GM12878 (cell line): Measurements from ENCODE around the gene MRPL41. TPM values are rescaled to one million over a fixed set of nuclear protein-coding genes. Genes with fewer than 3 reads are reported as not detected.
A peak's percentile ranks its signal among the peaks of the same experiment; 100 is the strongest.

Experiments used
- ATAC-seq: fragments of 200-7000 bp; cut with Tn5 transposase; 3 replicates; pipeline ENCODE4 v1.9.1; 2020; ENCODE audit warnings: mild to moderate bottlenecking, moderate library complexity
- BruUV-seq: library from RNA; stranded (reverse); fragments of 400-500 nt; replicated peaks from 2 replicates; lab custom pipeline; 2021; lab: Mats Ljungman, UMichigan
- CTCF ChIA-PET: fragments of 300-600 bp; sonication (Branson Sonifier 250); formaldehyde crosslinking; extraction: SDS; loops from one replicate; lab custom pipeline; 2021; ENCODE audit warnings: inconsistent platforms; lab: Yijun Ruan, JAX
- POLR2A ChIA-PET: fragments of 350-600 bp; formaldehyde crosslinking; extraction: SDS; loops from one replicate; lab custom pipeline; 2021; ENCODE audit warnings: inconsistent platforms; lab: Charles Lee
- RAD21 ChIA-PET: fragments of 300-600 bp; sonication (Branson Sonifier 250); formaldehyde crosslinking; loops from one replicate; lab custom pipeline; 2023; ENCODE audit warnings: antibody characterized with exemption; ENCODE audit not compliant: unreplicated experiment; lab: Charles Lee
- SMC1A ChIA-PET: fragments of 300-600 bp; sonication (Branson Sonifier 250); formaldehyde crosslinking; loops from one replicate; lab custom pipeline; 2023; ENCODE audit not compliant: unreplicated experiment, uncharacterized antibody; lab: Charles Lee
- DNase-seq: peaks from one replicate; pipeline ENCODE4 v3.0.0-alpha.2; 2011; ENCODE audit warnings: low read depth, low spot score
- FAIRE-seq: peaks from 3 replicates; lab custom pipeline; 2011; peaks lifted over from hg19 to GRCh38; lab: Jason Lieb, UNC
- H2AFZ ChIP-seq: 2 replicates; pipeline ENCODE4 v1.6.0; 2011; ENCODE audit warnings: low read depth, low read length, control low read depth; ENCODE audit not compliant: control insufficient read depth
- H3K27ac ChIP-seq: 2 replicates; pipeline ENCODE4 v1.5.1; 2011; ENCODE audit warnings: control low read depth; ENCODE audit not compliant: control insufficient read depth, insufficient read depth
- H3K27me3 ChIP-seq, 2 experiments: replicated peaks in 1 of 2; 2 replicates each; pipeline versions ENCODE4 v1.6.0 to v1.6.1; 2011; ENCODE audit warnings: low read length in 1 of 2; ENCODE audit not compliant: control insufficient read depth in 2 of 2, insufficient read depth in 2 of 2
- H3K36me3 ChIP-seq, 2 experiments: 2 replicates each; pipeline ENCODE4 v1.5.1; 2011; ENCODE audit warnings: low read length in 1 of 2; ENCODE audit not compliant: control insufficient read depth in 2 of 2, insufficient read depth in 2 of 2
- H3K4me1 ChIP-seq: 2 replicates; pipeline ENCODE4 v1.6.1; 2011; ENCODE audit warnings: mild to moderate bottlenecking, low read length, moderate library complexity, mixed read lengths; ENCODE audit not compliant: control insufficient read depth, insufficient read depth
- H3K4me2 ChIP-seq: 2 replicates; pipeline ENCODE4 v1.6.0; 2011; ENCODE audit warnings: control low read depth; ENCODE audit not compliant: control insufficient read depth, insufficient read depth
- H3K4me3 ChIP-seq: fragments of 200-600 bp; sonication (generic); 2 replicates; pipeline ENCODE4 v1.5.1; 2016
- H3K79me2 ChIP-seq: 2 replicates; pipeline ENCODE4 v1.6.0; 2011; ENCODE audit warnings: low read length; ENCODE audit not compliant: control insufficient read depth, insufficient read depth
- H3K9ac ChIP-seq: 2 replicates; pipeline ENCODE4 v1.8.0; 2011; ENCODE audit warnings: low read length, control low read depth, mixed read lengths; ENCODE audit not compliant: control insufficient read depth, insufficient read depth
- H3K9me3 ChIP-seq: replicated peaks from 3 replicates; pipeline ENCODE4 v1.5.1; 2011; ENCODE audit warnings: mild to moderate bottlenecking, low read length; ENCODE audit not compliant: control insufficient read depth, insufficient read depth
- H4K20me1 ChIP-seq: 2 replicates; pipeline ENCODE4 v1.6.0; 2011; ENCODE audit not compliant: control insufficient read depth, insufficient read depth
- BRCA1 ChIP-seq: IDR thresholded peaks from 2 replicates; pipeline ENCODE4 v1.6.1; 2011; ENCODE audit warnings: low read depth, low read length, improper control_type of control experiment
- EGR1 ChIP-seq, 2 experiments: IDR thresholded peaks; 1 replicate in 1 of 2; 2 replicates in 1 of 2; pipeline ENCODE4 v1.6.1; 2011 to 2012; ENCODE audit warnings: low read depth in 2 of 2, low read length in 2 of 2, borderline replicate concordance in 1 of 2, mild to moderate bottlenecking in 1 of 2, moderate library complexity in 1 of 2
- NFXL1 ChIP-seq: fragments of 450-650 bp; IDR thresholded peaks from 2 replicates; pipeline ENCODE4 v1.6.1; 2017; ENCODE audit warnings: antibody characterized with exemption, mild to moderate bottlenecking, borderline replicate concordance
- RCOR1 ChIP-seq: conservative IDR thresholded peaks from 2 replicates; pipeline ENCODE4 v1.6.1; 2012; ENCODE audit warnings: low read depth, low read length, improper control_type of control experiment
- RELA ChIP-seq: fragments of 450-650 bp; IDR thresholded peaks from 2 replicates; pipeline ENCODE4 v1.8.0; 2014; ENCODE audit warnings: borderline replicate concordance; ENCODE audit not compliant: partially characterized antibody
- SIX5 ChIP-seq: IDR thresholded peaks from 2 replicates; pipeline ENCODE4 v1.6.1; 2011; ENCODE audit warnings: mild to moderate bottlenecking, low read depth, low read length, moderate library complexity; ENCODE audit not compliant: severe bottlenecking
- SRF ChIP-seq, 2 experiments: IDR thresholded peaks; 2 replicates each; pipeline ENCODE4 v1.6.1; 2011; ENCODE audit warnings: low read depth in 2 of 2, low read length in 2 of 2, mild to moderate bottlenecking in 1 of 2, moderate library complexity in 1 of 2
- STAT3 ChIP-seq: IDR thresholded peaks from 2 replicates; pipeline ENCODE4 v1.6.1; 2011; ENCODE audit warnings: low read depth, low read length, improper control_type of control experiment
- WRNIP1 ChIP-seq: IDR thresholded peaks from 2 replicates; pipeline ENCODE4 v1.6.1; 2011; ENCODE audit warnings: low read depth, low read length, improper control_type of control experiment, borderline replicate concordance
- WGBS: methylation state at CpG from one replicate; pipeline ENCODE4 v1.1.6; 2016; ENCODE audit warnings: low lambda C conversion rate; ENCODE audit not compliant: insufficient replicate concordance, insufficient coverage; ENCODE audit errors: missing lambda C conversion rate; 5-methylcytosine and 5-hydroxymethylcytosine counted together
- in situ Hi-C: fragments of 300-500 bp; cut with MboI; formaldehyde crosslinking; loops from 9 replicates; pipeline ENCODE4 v1.14.3; 2018; ENCODE audit warnings: mixed read lengths
- intact Hi-C: fragments of 100-400 bp; cut with micrococcal nuclease; formaldehyde crosslinking; loops from one replicate; pipeline ENCODE4 v1.14.2; 2022; ENCODE audit not compliant: unreplicated experiment
- polyA plus RNA-seq, 11 experiments: library from polyadenylated mRNA; depleted of rRNA in 4 of 11; unstranded in 6 of 11; stranded (reverse) in 5 of 11; fragments of >200 nt; fragmentation: Nextera tagmentation in 4 of 11; fragmentation: Illumina TruSeq in 1 of 11; extraction: Ambion mirVana in 4 of 11; extraction: Trizol in 1 of 11; gene quantifications; 1 replicate in 1 of 11; 2 replicates in 10 of 11; pipeline versions ENCODE4 v1.2.1 to v1.2.3, GENCODE V29; 2011 to 2016; ENCODE audit warnings: inconsistent platforms in 2 of 11, missing spikeins in 2 of 11, low read depth in 1 of 11
- total RNA-seq, 4 experiments: library from RNA; depleted of rRNA in 3 of 4; stranded (reverse); fragments of >200 nt in 3 of 4; fragmentation: Illumina TruSeq in 1 of 4; extraction: Trizol in 1 of 4; gene quantifications; 2 replicates each; pipeline versions ENCODE4 v1.2.1 to v1.2.3, GENCODE V29; 2013 to 2021
- TF ChIP-seq, protein P1 (sequence below): IDR thresholded peaks from 2 replicates; pipeline ENCODE4 v1.6.1; 2012; ENCODE audit warnings: low read depth, low read length, improper control_type of control experiment
- TF ChIP-seq, protein P2 (sequence below): fragments of 450-650 bp; IDR thresholded peaks from 2 replicates; pipeline ENCODE4 v1.6.1; 2017; ENCODE audit warnings: mild to moderate bottlenecking, moderate library complexity

MRPL41 gene
- total and polyA plus RNA-seq, 10 of the 15 experiments (the other 5 are each of a cell fraction or from before 2014, with no cell fraction given) = 1.3 to 116 (median 40.1) TPM

- ChIA-PET SMC1A (no interaction called here), RAD21 (no interaction called here), POLR2A (interaction anchor here (1.1 kb wide), 1 partner anchor 43 kb away, joined by 3 read pairs; no protein-coding TSS in a partner anchor)
- ATAC-seq (no peak), DNase-seq (no peak)
- no TSS peak for BruUV-seq
- Histone ChIP-seq H3K4me2 (no peak overlapping the region), H2AFZ (no peak overlapping the region), H3K27me3 (no peaks in the 10 kb centered on the region; a peak in 1 of 4 replicates), H3K4me1 (peaks cover 14% of the 10 kb centered on the region), H4K20me1 (no peaks in the 10 kb centered on the region), H3K9ac (no peak overlapping the region), H3K4me3 (no peak overlapping the region)
- in situ Hi-C loops = no loop called here
- TF ChIP-seq EGR1 (IDR thresholded peaks at IDR 0.05; ENCODE audit: borderline replicate concordance in 1 of 2, low read depth in 2 of 2, low read length in 2 of 2) = no peak
- TF ChIP-seq, all 136 proteins: peak for 0
- no peak for FAIRE-seq
- 76% methylated on average over 22 of the region's 23 CpGs for WGBS
- peaks cover 11% of the 10 kb centered on the region for H3K79me2 ChIP-seq
- intact Hi-C loops = no loop called here
- H3K27ac ChIP-seq = no peak overlapping the region
- no peaks in the 10 kb centered on the region; the same call in 2 of the 3 replicates for H3K9me3 ChIP-seq
- CTCF ChIA-PET = no interaction called here
- no peaks in the 10 kb centered on the region for H3K36me3 ChIP-seq
Measured at GRCh38 chr9:137547687-137548543, 3.8 kb upstream of the MRPL41 start.

DNA sequence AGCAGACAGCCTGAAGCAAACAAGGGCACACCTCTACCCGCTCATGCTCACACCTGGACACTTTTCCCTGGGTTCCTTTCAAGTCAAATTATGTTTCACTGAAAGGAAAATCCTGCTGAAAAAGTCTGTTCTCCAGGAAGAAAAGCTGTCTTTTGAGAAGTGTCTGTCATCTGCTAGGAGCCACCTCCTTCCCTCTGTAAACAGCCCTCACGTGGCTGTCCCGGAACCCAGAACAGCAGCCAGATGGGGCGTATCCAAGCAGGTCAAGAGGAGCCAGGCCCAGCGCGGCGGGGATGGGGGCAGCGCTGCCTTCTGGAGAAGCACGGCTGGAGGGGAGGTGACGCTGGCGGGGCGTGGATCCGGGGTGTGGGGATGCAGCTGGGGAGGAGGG lies 1.5 kb upstream of the MRPL41 start, which contains the start of gene PNPLA7:
Gene PNPLA7 (minus strand): TSS at position 172 of the 391 bp plus-strand sequence. CDS start 205 bp downstream, outside the sequence.
- Histone ChIP-seq H3K4me3 (peak within 1 kb of the TSS; percentile 72), H3K4me2 (peak within 1 kb of the TSS; percentile 86), H2AFZ (peak within 1 kb of the TSS; percentile 77), H3K27ac (peak within 1 kb of the TSS; percentile 55), H3K79me2 (peaks cover 11% of the 10 kb centered on the region), H4K20me1 (no peaks in the 10 kb centered on the region), H3K36me3 (peaks cover 2% of the 10 kb centered on the region in 2 experiments; a peak in 3 of 4 replicates), H3K27me3 (no peaks in the 10 kb centered on the region), H3K9ac (peak within 1 kb of the TSS; percentile 54; the same call in 1 of the 2 replicates), H3K9me3 (no peaks in the 10 kb centered on the region; the same call in 2 of the 3 replicates), H3K4me1 (peaks cover 14% of the 10 kb centered on the region)
- POLR2A ChIA-PET = no interaction called here
- ATAC-seq (peak; percentile 52), FAIRE-seq (no peak), DNase-seq (no peak)
- WGBS = 20% methylated on average over 13 of the region's 13 CpGs
- RAD21 ChIA-PET = no interaction called here
- BruUV-seq = no TSS peak
- SMC1A ChIA-PET = interaction anchor here (1.2 kb wide), 1 partner anchor 15 kb away, joined by 3 read pairs; no protein-coding TSS in a partner anchor
- in situ Hi-C loops (no loop called here), intact Hi-C loops (no loop called here)
- CTCF ChIA-PET = no interaction called here
- TF ChIP-seq BRCA1 (no peak), SIX5 (no peak), STAT3 (no peak), RCOR1 (no peak), EGR1 (IDR thresholded peaks at IDR 0.05; ENCODE audit: borderline replicate concordance in 1 of 2, low read depth in 2 of 2, low read length in 2 of 2) (no peak), SRF (IDR thresholded peaks at IDR 0.05; ENCODE audit: low read depth in 2 of 2, low read length in 2 of 2) (no peak), WRNIP1 (no peak), NFXL1 (no peak), RELA (no peak)
- TF ChIP-seq, protein P1, sequence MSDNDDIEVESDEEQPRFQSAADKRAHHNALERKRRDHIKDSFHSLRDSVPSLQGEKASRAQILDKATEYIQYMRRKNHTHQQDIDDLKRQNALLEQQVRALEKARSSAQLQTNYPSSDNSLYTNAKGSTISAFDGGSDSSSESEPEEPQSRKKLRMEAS = peak; percentile 80
- TF ChIP-seq, protein P2, sequence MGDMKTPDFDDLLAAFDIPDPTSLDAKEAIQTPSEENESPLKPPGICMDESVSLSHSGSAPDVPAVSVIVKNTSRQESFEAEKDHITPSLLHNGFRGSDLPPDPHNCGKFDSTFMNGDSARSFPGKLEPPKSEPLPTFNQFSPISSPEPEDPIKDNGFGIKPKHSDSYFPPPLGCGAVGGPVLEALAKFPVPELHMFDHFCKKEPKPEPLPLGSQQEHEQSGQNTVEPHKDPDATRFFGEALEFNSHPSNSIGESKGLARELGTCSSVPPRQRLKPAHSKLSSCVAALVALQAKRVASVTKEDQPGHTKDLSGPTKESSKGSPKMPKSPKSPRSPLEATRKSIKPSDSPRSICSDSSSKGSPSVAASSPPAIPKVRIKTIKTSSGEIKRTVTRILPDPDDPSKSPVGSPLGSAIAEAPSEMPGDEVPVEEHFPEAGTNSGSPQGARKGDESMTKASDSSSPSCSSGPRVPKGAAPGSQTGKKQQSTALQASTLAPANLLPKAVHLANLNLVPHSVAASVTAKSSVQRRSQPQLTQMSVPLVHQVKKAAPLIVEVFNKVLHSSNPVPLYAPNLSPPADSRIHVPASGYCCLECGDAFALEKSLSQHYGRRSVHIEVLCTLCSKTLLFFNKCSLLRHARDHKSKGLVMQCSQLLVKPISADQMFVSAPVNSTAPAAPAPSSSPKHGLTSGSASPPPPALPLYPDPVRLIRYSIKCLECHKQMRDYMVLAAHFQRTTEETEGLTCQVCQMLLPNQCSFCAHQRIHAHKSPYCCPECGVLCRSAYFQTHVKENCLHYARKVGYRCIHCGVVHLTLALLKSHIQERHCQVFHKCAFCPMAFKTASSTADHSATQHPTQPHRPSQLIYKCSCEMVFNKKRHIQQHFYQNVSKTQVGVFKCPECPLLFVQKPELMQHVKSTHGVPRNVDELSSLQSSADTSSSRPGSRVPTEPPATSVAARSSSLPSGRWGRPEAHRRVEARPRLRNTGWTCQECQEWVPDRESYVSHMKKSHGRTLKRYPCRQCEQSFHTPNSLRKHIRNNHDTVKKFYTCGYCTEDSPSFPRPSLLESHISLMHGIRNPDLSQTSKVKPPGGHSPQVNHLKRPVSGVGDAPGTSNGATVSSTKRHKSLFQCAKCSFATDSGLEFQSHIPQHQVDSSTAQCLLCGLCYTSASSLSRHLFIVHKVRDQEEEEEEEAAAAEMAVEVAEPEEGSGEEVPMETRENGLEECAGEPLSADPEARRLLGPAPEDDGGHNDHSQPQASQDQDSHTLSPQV = no peak
